HG02588 (cell line): Measurements from ENCODE around the gene SMIM32.

ENCODE experiments used
- ATAC-seq: cut with Tn5 transposase; IDR thresholded peaks from one replicate; pipeline ENCODE4 v1.9.1; 2021; ENCODE audit warnings: mild to moderate bottlenecking, moderate library complexity; ENCODE audit not compliant: unreplicated experiment

The SMIM32 gene

GRCh38 chr5:136192526-136193321 lies at the start of gene SMIM32:
Gene SMIM32, minus strand, starts transcription at chr5:136193162. Its CDS starts 638 bp downstream, at chr5:136192524.
- ATAC-seq: no peak

- ATAC-seq: peak; percentile 57
These were observed 49.6 kb upstream of the SMIM32 start for GRCh38 chr5:136242611-136243010.

- ATAC-seq: peak; percentile 74
These were observed 49.2 kb upstream of the SMIM32 start for GRCh38 chr5:136242136-136242535.

- no peak for ATAC-seq
These were observed 47.9 kb upstream of the SMIM32 start for GRCh38 chr5:136240894-136241293.

GRCh38 chr5:136236479-136237083 lies 43.6 kb upstream of the SMIM32 start:
- ATAC-seq: no peak

- no peak for ATAC-seq
These were observed 42.4 kb upstream of the SMIM32 start for GRCh38 chr5:136235321-136235720.

GRCh38 chr5:136232316-136232715 lies 39.4 kb upstream of the SMIM32 start:
- ATAC-seq: peak; percentile 74

GRCh38 chr5:136230176-136230575 lies 37.2 kb upstream of the SMIM32 start:
- no peak for ATAC-seq

- no peak for ATAC-seq
These were observed 35.3 kb upstream of the SMIM32 start for GRCh38 chr5:136228136-136228757.

- ATAC-seq: no peak
These were observed 33.4 kb upstream of the SMIM32 start for GRCh38 chr5:136226401-136226800.

- ATAC-seq: no peak
These were observed 32.8 kb upstream of the SMIM32 start for GRCh38 chr5:136225796-136226195.

GRCh38 chr5:136222580-136223235 lies 29.7 kb upstream of the SMIM32 start:
- ATAC-seq: no peak

- ATAC-seq: no peak
These were observed 28.4 kb upstream of the SMIM32 start for GRCh38 chr5:136221340-136221739.

- ATAC-seq: no peak
These were observed 23.3 kb upstream of the SMIM32 start for GRCh38 chr5:136216230-136216629.

GRCh38 chr5:136215812-136216211 lies 22.9 kb upstream of the SMIM32 start:
- ATAC-seq: no peak

- ATAC-seq: no peak
These were observed 21.0 kb upstream of the SMIM32 start for GRCh38 chr5:136213919-136214493.

GRCh38 chr5:136212252-136212721 lies 19.3 kb upstream of the SMIM32 start:
- ATAC-seq: no peak

GRCh38 chr5:136211282-136212040 lies 18.5 kb upstream of the SMIM32 start:
- ATAC-seq: no peak

- no peak for ATAC-seq
These were observed 17.3 kb upstream of the SMIM32 start for GRCh38 chr5:136210259-136210658.

- no peak for ATAC-seq
These were observed 16.5 kb upstream of the SMIM32 start for GRCh38 chr5:136209346-136209910.
